ENCODE data around the gene TCIRG1. TPM values are rescaled to one million over a fixed set of nuclear protein-coding genes. Genes with fewer than 3 reads are reported as not detected.
"Not testable (repeated sequence)": the region's sequence is repeated elsewhere in the genome, so short reads cannot be mapped to it uniquely, and the experiment has no call there.

The TCIRG1 gene
- total and polyA plus RNA-seq, 2 experiments from 2014 or later, result 75.9 to 118 TPM

DNA sequence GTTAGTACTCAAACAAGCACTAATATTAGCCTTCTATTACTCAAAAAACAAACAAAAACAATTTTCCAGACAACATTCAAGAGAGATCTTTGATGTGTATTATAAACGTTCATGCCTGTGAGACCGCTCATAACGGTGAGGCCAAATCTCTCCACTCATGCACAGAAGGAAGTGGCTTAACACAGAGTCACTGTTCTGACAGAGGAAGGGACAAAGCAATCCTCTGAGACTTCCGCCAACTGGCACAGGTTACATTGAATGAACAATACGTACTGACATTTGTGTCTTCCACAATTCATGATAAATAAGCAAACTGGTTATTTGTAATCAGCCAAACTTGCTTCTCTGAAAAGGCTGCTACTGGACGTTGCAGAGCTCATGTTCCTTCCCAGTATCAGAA, 51.9 kb downstream of the TCIRG1 start:
- in situ Hi-C loops (cut with MboI), result no loop called here
- no peaks in the 10 kb centered on the region for H3K9me3 ChIP-seq (ENCODE audit: low read depth)
- no peak overlapping the region for H3K27ac ChIP-seq
- no peak overlapping the region for H3K9ac ChIP-seq
- H3K79me2 ChIP-seq (ENCODE audit: insufficient read depth), result no peaks in the 10 kb centered on the region
- no peak overlapping the region for H2AFZ ChIP-seq
- no peaks in the 10 kb centered on the region for H3K9me2 ChIP-seq (ENCODE audit: insufficient read depth)
- no peaks in the 10 kb centered on the region for H3F3A ChIP-seq (ENCODE audit: insufficient read depth)
- H3K4me3 ChIP-seq, result no peak overlapping the region
- no peaks in the 10 kb centered on the region for H3K27me3 ChIP-seq (replicated peaks; ENCODE audit: insufficient read depth)
- H4K20me1 ChIP-seq (ENCODE audit: insufficient read depth), result no peaks in the 10 kb centered on the region
- TF ChIP-seq EZH2phosphoT487 (IDR thresholded peaks at IDR 0.05; ENCODE audit: insufficient read depth, low read depth) (no peak), EZH2 (IDR thresholded peaks at IDR 0.05; ENCODE audit: insufficient read depth, poor library complexity, severe bottlenecking) (no peak)
- H3K4me1 ChIP-seq (ENCODE audit: insufficient read depth), result no peaks in the 10 kb centered on the region
- 77 to 78% methylated on average over 6 of the region's 6 CpGs for WGBS, 2 experiments (ENCODE audit: low coverage in 1 of 2, low lambda C conversion rate in 2 of 2, missing lambda C conversion rate in 2 of 2)
- no peak for DNase-seq
- H3K4me2 ChIP-seq (ENCODE audit: unreplicated experiment), result no peak overlapping the region
- H3K36me3 ChIP-seq (ENCODE audit: low read depth), result no peaks in the 10 kb centered on the region

DNA sequence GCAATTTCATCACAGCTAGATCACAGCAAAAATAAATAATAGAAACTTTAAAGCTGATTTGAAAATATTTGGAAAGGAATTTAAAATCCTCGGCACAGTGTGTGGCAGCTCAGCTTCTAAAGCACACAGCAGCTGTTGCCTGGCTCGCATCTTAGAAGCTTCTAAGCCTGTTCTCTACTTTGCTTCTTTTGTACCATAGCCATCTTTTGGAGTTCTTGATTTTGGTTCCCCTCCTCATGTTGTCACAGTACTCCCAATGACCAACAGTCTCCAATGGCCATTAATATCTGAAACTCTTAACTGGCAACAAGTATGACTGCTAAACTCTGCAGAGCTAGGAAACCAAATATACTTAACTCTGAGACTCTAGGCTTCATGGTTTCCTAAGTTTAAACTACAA, 53.6 kb downstream of the TCIRG1 start:
- H3K4me2 ChIP-seq (ENCODE audit: unreplicated experiment), result no peak overlapping the region
- no peaks in the 10 kb centered on the region for H3K27me3 ChIP-seq (replicated peaks; ENCODE audit: insufficient read depth)
- H3K4me1 ChIP-seq (ENCODE audit: insufficient read depth), result no peaks in the 10 kb centered on the region
- no peaks in the 10 kb centered on the region for H4K20me1 ChIP-seq (ENCODE audit: insufficient read depth)
- no peak overlapping the region for H3K4me3 ChIP-seq
- in situ Hi-C loops (cut with MboI), result no loop called here
- DNase-seq, result no peak
- no peaks in the 10 kb centered on the region for H3K9me2 ChIP-seq (ENCODE audit: insufficient read depth)
- H3F3A ChIP-seq (ENCODE audit: insufficient read depth), result no peaks in the 10 kb centered on the region
- no peaks in the 10 kb centered on the region for H3K79me2 ChIP-seq (ENCODE audit: insufficient read depth)
- 94 to 95% methylated on average over 2 of the region's 2 CpGs for WGBS, 2 experiments (ENCODE audit: low coverage in 1 of 2, low lambda C conversion rate in 2 of 2, missing lambda C conversion rate in 2 of 2)
- H3K9ac ChIP-seq, result no peak overlapping the region
- H3K36me3 ChIP-seq (ENCODE audit: low read depth), result no peaks in the 10 kb centered on the region
- no peaks in the 10 kb centered on the region for H3K9me3 ChIP-seq (ENCODE audit: low read depth)
- no peak for TF ChIP-seq EZH2phosphoT487 (IDR thresholded peaks at IDR 0.05; ENCODE audit: insufficient read depth, low read depth)
- no peak for TF ChIP-seq EZH2 (IDR thresholded peaks at IDR 0.05; ENCODE audit: insufficient read depth, poor library complexity, severe bottlenecking)
- H2AFZ ChIP-seq, result no peak overlapping the region
- no peak overlapping the region for H3K27ac ChIP-seq

DNA sequence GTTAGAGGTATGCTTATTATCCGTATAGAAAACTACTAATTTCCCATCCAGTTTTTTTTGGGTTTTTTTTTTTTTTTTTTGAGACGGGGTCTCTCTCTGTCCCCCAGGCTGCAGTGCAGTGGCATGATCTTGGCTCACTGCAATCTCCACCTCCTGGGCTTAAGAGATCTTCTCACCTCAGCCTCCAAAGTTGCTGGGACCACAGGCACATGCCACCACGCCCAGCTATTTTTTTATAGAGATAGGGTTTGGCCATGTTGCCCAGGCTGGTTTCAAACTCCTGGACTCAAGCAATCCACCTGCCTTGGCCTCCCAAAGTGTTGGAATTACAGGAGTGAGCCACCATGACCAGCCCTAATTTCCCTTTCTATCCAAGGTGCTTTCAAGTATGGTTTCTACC, 54.1 kb downstream of the TCIRG1 start:
- H3K27me3 ChIP-seq (replicated peaks; ENCODE audit: insufficient read depth); H3K9me3 ChIP-seq (ENCODE audit: low read depth); H4K20me1 ChIP-seq (ENCODE audit: insufficient read depth); H3F3A ChIP-seq (ENCODE audit: insufficient read depth); in situ Hi-C loops (cut with MboI); H3K79me2 ChIP-seq (ENCODE audit: insufficient read depth); H3K4me3 ChIP-seq; H3K4me1 ChIP-seq (ENCODE audit: insufficient read depth); H3K9ac ChIP-seq; H3K27ac ChIP-seq; H3K36me3 ChIP-seq (ENCODE audit: low read depth); H2AFZ ChIP-seq; H3K4me2 ChIP-seq (ENCODE audit: unreplicated experiment); H3K9me2 ChIP-seq (ENCODE audit: insufficient read depth); DNase-seq: not testable (repeated sequence)
- WGBS, 2 experiments (ENCODE audit: low coverage in 1 of 2, low lambda C conversion rate in 2 of 2, missing lambda C conversion rate in 2 of 2), result 96 to 98% methylated on average over 3 of the region's 3 CpGs

DNA sequence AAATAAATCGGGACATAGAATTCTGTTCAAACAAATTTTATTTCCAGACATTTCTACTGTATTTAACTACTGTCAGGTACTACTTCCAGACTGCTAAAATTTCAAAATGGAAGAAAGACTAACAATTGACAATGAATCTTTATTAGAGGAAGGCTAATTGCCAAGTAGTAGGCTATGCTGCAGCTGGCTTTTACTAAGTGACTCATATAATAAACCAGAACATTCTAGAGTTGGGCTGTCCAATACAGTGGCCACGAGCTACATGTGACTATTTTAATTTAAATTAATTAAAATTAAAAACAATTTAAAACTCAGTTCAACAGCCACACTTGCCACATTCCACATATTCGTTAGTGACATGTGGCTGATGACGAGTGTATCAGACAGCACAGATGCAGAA, 54.7 kb downstream of the TCIRG1 start:
- H3K36me3 ChIP-seq (ENCODE audit: low read depth), result no peaks in the 10 kb centered on the region
- H3K27me3 ChIP-seq (replicated peaks; ENCODE audit: insufficient read depth), result no peaks in the 10 kb centered on the region
- 0 out of 2 replicates have a peak, but pooled peaks cover 4% of the 10 kb centered on the region for H3K79me2 ChIP-seq (ENCODE audit: insufficient read depth)
- no peak overlapping the region for H3K4me3 ChIP-seq
- H4K20me1 ChIP-seq (ENCODE audit: insufficient read depth), result no peaks in the 10 kb centered on the region
- H2AFZ ChIP-seq, result no peak overlapping the region
- 82 to 86% methylated on average over 4 of the region's 4 CpGs for WGBS, 2 experiments (ENCODE audit: low coverage in 1 of 2, low lambda C conversion rate in 2 of 2, missing lambda C conversion rate in 2 of 2)
- H3K9me3 ChIP-seq (ENCODE audit: low read depth), result no peaks in the 10 kb centered on the region
- no peaks in the 10 kb centered on the region for H3F3A ChIP-seq (ENCODE audit: insufficient read depth)
- H3K9ac ChIP-seq, result no peak overlapping the region
- H3K4me1 ChIP-seq (ENCODE audit: insufficient read depth), result no peaks in the 10 kb centered on the region
- no peak for DNase-seq
- TF ChIP-seq EZH2phosphoT487 (IDR thresholded peaks at IDR 0.05; ENCODE audit: insufficient read depth, low read depth) (no peak), EZH2 (IDR thresholded peaks at IDR 0.05; ENCODE audit: insufficient read depth, poor library complexity, severe bottlenecking) (no peak)
- H3K4me2 ChIP-seq (ENCODE audit: unreplicated experiment), result no peak overlapping the region
- in situ Hi-C loops (cut with MboI), result no loop called here
- no peak overlapping the region for H3K27ac ChIP-seq
- no peaks in the 10 kb centered on the region for H3K9me2 ChIP-seq (ENCODE audit: insufficient read depth)

DNA sequence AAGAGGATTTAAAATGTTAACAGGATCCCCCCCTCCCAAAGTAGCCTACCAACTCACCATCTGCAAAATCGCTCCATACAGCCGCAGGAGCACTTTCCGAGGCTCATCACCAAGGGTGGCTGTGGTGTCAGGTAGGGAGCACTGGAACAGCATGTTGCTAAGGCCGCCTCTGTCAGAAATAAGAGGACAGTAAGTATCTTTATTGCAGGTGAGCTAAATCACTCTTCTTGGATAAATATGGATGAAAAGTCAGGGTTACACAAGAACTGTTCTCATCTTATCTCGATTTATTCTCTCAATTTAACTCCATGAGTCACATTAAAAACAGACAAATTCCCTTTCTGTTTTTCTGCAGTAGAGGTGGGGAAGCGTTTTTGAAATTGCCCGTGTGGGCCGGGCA, 58.1 kb downstream of the TCIRG1 start:
- in situ Hi-C loops (cut with MboI), result no loop called here
- H3K27ac ChIP-seq, result no peak overlapping the region
- H3K79me2 ChIP-seq (ENCODE audit: insufficient read depth), result peaks cover 14% of the 10 kb centered on the region
- no peak for TF ChIP-seq EZH2phosphoT487 (IDR thresholded peaks at IDR 0.05; ENCODE audit: insufficient read depth, low read depth)
- TF ChIP-seq EZH2 (IDR thresholded peaks at IDR 0.05; ENCODE audit: insufficient read depth, poor library complexity, severe bottlenecking), result no peak
- H3K9ac ChIP-seq, result no peak overlapping the region
- DNase-seq, result no peak
- no peaks in the 10 kb centered on the region for H3K9me3 ChIP-seq (ENCODE audit: low read depth)
- no peaks in the 10 kb centered on the region for H3K36me3 ChIP-seq (ENCODE audit: low read depth)
- no peaks in the 10 kb centered on the region for H3K4me1 ChIP-seq (ENCODE audit: insufficient read depth)
- no peak overlapping the region for H3K4me2 ChIP-seq (ENCODE audit: unreplicated experiment)
- 93 to 97% methylated on average over 8 of the region's 8 CpGs for WGBS, 2 experiments (ENCODE audit: low coverage in 1 of 2, low lambda C conversion rate in 2 of 2, missing lambda C conversion rate in 2 of 2)
- no peaks in the 10 kb centered on the region for H3K9me2 ChIP-seq (ENCODE audit: insufficient read depth)
- H3F3A ChIP-seq (ENCODE audit: insufficient read depth), result no peaks in the 10 kb centered on the region
- H2AFZ ChIP-seq, result no peak overlapping the region
- no peaks in the 10 kb centered on the region for H3K27me3 ChIP-seq (replicated peaks; ENCODE audit: insufficient read depth)
- no peak overlapping the region for H3K4me3 ChIP-seq
- no peaks in the 10 kb centered on the region for H4K20me1 ChIP-seq (ENCODE audit: insufficient read depth)
